Kidney (tissue), 14 donors: ENCODE measurements around the gene USP35. TPM values are rescaled to one million over a fixed set of nuclear protein-coding genes. Genes with fewer than 3 reads are reported as not detected.

ENCODE experiments used
- DNase-seq, 5 donors: peaks; one replicate each; pipeline ENCODE4 v3.0.0-alpha.2; 2013 to 2020
- FAIRE-seq: peaks from 2 replicates; lab custom pipeline; 2012; peaks lifted over from hg19 to GRCh38; lab: Jason Lieb, UNC
- H3K27ac ChIP-seq, 2 donors: one replicate each; pipeline ENCODE4 v1.7.0; 2013; ENCODE audit warnings: low read depth in 2 of 2, low read length in 2 of 2, inconsistent platforms in 1 of 2
- H3K27me3 ChIP-seq: one replicate; pipeline ENCODE4 v1.7.1; 2013; ENCODE audit warnings: low read length, inconsistent platforms; ENCODE audit not compliant: control insufficient read depth, insufficient read depth
- H3K36me3 ChIP-seq, 3 donors: one replicate each; pipeline versions ENCODE4 v1.7.0 to v1.7.1; 2013; ENCODE audit warnings: low read length in 3 of 3, control low read depth in 1 of 3, inconsistent platforms in 1 of 3; ENCODE audit not compliant: insufficient read depth in 3 of 3, control insufficient read depth in 2 of 3
- H3K4me1 ChIP-seq, 3 donors: one replicate each; pipeline versions ENCODE4 v1.7.0 to v1.7.1; 2013; ENCODE audit warnings: low read length in 3 of 3, inconsistent platforms in 1 of 3, low read depth in 1 of 3; ENCODE audit not compliant: control insufficient read depth in 2 of 3, insufficient read depth in 2 of 3
- H3K4me3 ChIP-seq, 3 donors: one replicate each; pipeline versions ENCODE4 v1.7.0 to v1.8.1; 2013; ENCODE audit warnings: low read length in 3 of 3, control low read depth in 1 of 3, inconsistent platforms in 1 of 3
- H3K9ac ChIP-seq, 3 donors: one replicate each; pipeline versions ENCODE4 v1.7.0 to v1.7.1; 2013; ENCODE audit warnings: low read length in 3 of 3, control low read depth in 1 of 3, inconsistent platforms in 1 of 3
- H3K9me3 ChIP-seq, 3 donors: one replicate each; pipeline versions ENCODE4 v1.7.0 to v1.7.1; 2013; ENCODE audit warnings: low read length in 3 of 3, control low read depth in 1 of 3, inconsistent platforms in 1 of 3; ENCODE audit not compliant: control insufficient read depth in 2 of 3, insufficient read depth in 1 of 3
- intact Hi-C: fragments of 100-400 bp; cut with DNase I; formaldehyde crosslinking; loops from one replicate; pipeline ENCODE4 v1.11.1; 2022
- polyA plus RNA-seq: library from polyadenylated mRNA; stranded (reverse); fragments of 350-450 nt; fragmentation: Illumina TruSeq; extraction: RNeasy Lipid Tissue Mini Kit (QIAGEN cat#74804); gene quantifications from one replicate; pipeline ENCODE4 v1.2.3, GENCODE V29; 2014; ENCODE audit warnings: low read depth, low replicate concordance; ENCODE audit not compliant: insufficient read depth
- total RNA-seq: library from RNA; stranded (reverse); fragmentation: NEBNext Ultra II Directional; extraction: Animal tissue kit (Norgen Biotek cat#: 25700); gene quantifications from one replicate; pipeline ENCODE4 v1.2.1, GENCODE V29; 2021
- TF ChIP-seq, protein P1 (sequence below): IDR thresholded peaks from 3 replicates; pipeline ENCODE4 v1.5.1; 2012; ENCODE audit warnings: mild to moderate bottlenecking, moderate library complexity, borderline replicate concordance; ENCODE audit not compliant: insufficient read depth; ENCODE audit errors: extremely low read depth
- donor health status: control.
- donor health status: control.
- donor health status: control.
- donor health status: control.
- donor health status: control.
- donor health status: DM: yes; HTN: yes; CAD: no.
- donor health status: Normal renal cell carcinoma (clear cell type).

The USP35 gene
- total and polyA plus RNA-seq, 2 donors from 2014 or later: 4.0 to 7.7 TPM

- H3K4me3 ChIP-seq: no peak overlapping the region
- FAIRE-seq: no peak
- no peaks in the 10 kb centered on the region for H3K9me3 ChIP-seq
- DNase-seq: no peak
- no peak overlapping the region for H3K27ac ChIP-seq
- H3K9ac ChIP-seq: no peak overlapping the region
- H3K36me3 ChIP-seq: peaks cover 0 to 16% (median 15%) of the 10 kb centered on the region in 3 donors
- intact Hi-C loops: no loop called here
- H3K27me3 ChIP-seq: no peaks in the 10 kb centered on the region
- TF ChIP-seq, protein P1, sequence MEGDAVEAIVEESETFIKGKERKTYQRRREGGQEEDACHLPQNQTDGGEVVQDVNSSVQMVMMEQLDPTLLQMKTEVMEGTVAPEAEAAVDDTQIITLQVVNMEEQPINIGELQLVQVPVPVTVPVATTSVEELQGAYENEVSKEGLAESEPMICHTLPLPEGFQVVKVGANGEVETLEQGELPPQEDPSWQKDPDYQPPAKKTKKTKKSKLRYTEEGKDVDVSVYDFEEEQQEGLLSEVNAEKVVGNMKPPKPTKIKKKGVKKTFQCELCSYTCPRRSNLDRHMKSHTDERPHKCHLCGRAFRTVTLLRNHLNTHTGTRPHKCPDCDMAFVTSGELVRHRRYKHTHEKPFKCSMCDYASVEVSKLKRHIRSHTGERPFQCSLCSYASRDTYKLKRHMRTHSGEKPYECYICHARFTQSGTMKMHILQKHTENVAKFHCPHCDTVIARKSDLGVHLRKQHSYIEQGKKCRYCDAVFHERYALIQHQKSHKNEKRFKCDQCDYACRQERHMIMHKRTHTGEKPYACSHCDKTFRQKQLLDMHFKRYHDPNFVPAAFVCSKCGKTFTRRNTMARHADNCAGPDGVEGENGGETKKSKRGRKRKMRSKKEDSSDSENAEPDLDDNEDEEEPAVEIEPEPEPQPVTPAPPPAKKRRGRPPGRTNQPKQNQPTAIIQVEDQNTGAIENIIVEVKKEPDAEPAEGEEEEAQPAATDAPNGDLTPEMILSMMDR: no peak
- no peaks in the 10 kb centered on the region for H3K4me1 ChIP-seq
Measured at GRCh38 chr11:78211565-78211964, 22.8 kb downstream of the USP35 start.

- Histone ChIP-seq H3K36me3 (peaks cover 0 to 16% (median 14%) of the 10 kb centered on the region in 3 donors), H3K4me1 (no peaks in the 10 kb centered on the region), H3K9me3 (no peaks in the 10 kb centered on the region), H3K27ac (no peak overlapping the region), H3K27me3 (no peaks in the 10 kb centered on the region), H3K4me3 (no peak overlapping the region), H3K9ac (no peak overlapping the region)
- intact Hi-C loops: no loop called here
- FAIRE-seq: no peak
- no peak for DNase-seq
- TF ChIP-seq, protein P1: no peak
Measured at GRCh38 chr11:78212586-78213371, 24.1 kb downstream of the USP35 start.

DNA sequence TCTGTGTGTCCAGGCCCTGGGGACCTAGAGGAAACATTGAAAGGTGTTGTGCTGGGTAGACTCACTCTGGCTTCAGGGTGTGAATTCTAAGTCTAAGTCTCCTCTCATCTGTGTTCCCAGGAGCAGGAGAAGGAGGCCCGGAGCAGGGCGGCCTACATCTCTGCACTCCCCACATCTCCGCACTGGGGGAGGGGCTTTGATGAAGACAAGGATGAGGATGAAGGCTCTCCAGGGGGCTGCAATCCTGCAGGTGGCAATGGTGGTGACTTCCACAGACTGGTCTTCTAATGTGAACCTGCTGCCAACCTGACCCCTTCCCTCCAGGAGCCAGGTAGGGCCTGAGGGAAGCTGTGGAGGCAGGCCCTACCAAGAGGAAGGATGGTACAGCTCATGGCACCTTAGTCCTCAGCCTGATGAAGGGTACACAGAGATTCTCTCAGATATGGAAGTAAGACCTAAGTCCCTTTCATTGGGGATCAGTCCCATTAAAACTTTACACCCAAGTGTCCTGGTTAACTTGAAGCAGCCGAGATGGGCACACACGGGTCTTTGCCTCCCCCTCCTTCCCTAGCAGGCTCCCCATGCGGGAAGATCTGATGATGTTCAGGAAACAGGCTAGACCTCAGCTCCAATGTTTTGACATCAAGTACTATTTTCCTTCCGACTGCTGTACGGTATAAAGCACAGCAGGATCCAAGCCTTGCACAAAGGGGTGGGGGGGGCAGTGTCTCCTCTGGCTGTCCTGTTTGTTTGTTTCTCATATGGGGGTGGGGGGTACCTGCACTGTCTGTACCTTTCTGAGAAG is 25.0 kb downstream of the USP35 start:
- intact Hi-C loops: no loop called here
- DNase-seq (no peak), FAIRE-seq (no peak)
- TF ChIP-seq, protein P1: no peak
- Histone ChIP-seq H3K27ac (no peak overlapping the region), H3K27me3 (no peaks in the 10 kb centered on the region), H3K4me1 (no peaks in the 10 kb centered on the region), H3K9ac (no peak overlapping the region), H3K9me3 (no peaks in the 10 kb centered on the region), H3K36me3 (peaks cover 0 to 13% (median 9%) of the 10 kb centered on the region in 3 donors), H3K4me3 (no peak overlapping the region)
